ENCODE results near the gene SYT1.
A peak's percentile ranks its signal among the peaks of the same experiment; 100 is the strongest.

Gene SYT1

GRCh38 chr12:79351251-79351650 is 486.7 kb downstream of the SYT1 start:
- no peak for DNase-seq (ENCODE audit: low spot score)

DNA sequence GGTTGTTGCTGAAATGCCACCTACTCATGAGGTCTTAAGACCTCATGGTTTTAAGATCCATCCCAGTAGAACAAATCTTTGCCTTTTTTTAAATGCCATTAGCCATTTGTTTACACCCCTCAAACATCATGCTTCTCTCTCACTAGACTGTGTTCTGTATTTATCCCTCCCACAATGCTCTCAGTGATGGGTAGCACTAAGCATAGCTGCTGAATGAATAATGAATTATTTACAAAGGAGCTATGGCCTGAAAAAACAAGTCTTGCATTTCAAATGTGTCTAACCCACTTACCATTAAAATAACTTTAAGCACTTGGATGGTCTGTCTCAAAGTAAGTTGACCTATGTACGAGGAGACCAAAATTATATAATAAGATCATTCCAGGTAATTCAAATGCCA is 491.6 kb downstream of the SYT1 start:
- no peak for DNase-seq (ENCODE audit: low spot score)

DNA sequence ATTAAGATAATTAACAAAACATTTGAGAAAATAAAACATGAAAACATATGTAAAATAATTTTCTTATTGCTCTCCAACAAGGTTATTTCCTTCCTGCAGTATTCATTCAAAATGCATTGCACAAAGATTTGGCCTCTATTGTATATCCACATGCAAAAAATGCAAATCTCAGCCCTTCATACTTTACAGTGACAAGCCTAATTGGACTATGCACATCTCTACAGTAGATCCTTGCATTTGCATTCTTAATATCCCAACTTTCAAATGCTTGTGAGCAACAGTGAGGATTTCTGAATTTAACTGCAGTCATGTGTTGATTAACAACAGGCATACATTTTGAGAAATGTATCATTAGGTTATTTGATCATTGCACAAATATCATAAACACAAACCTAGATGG is 492.5 kb downstream of the SYT1 start:
- no peak for DNase-seq (ENCODE audit: low spot score)

- DNase-seq (ENCODE audit: low spot score), result no peak
These were observed 494.2 kb downstream of the SYT1 start for GRCh38 chr12:79358716-79359300.

DNA sequence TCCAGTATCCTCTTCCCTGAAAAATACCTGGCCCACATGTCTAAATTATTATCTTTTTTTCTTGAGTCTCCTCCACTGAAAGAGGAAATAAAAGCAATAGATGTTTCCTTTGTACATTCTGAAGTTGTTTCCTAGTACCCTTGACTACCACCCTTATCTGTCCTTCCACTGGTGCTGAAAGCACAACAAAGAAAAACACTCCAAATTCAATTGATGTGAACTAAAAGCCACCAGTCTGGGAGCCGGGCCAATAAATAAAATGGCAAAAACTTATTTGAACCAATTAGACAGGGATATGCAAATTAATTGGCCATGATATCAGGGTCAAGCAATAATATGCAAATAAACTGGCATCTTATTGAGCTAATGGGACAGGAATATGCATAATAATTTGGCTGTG is 495.7 kb downstream of the SYT1 start:
- no peak for DNase-seq (ENCODE audit: low spot score)

GRCh38 chr12:79360936-79361335 is 496.4 kb downstream of the SYT1 start:
- DNase-seq (ENCODE audit: low spot score), result no peak

GRCh38 chr12:79364197-79364596 is 499.6 kb downstream of the SYT1 start:
- peak; percentile 39 for DNase-seq (ENCODE audit: low spot score)

DNA sequence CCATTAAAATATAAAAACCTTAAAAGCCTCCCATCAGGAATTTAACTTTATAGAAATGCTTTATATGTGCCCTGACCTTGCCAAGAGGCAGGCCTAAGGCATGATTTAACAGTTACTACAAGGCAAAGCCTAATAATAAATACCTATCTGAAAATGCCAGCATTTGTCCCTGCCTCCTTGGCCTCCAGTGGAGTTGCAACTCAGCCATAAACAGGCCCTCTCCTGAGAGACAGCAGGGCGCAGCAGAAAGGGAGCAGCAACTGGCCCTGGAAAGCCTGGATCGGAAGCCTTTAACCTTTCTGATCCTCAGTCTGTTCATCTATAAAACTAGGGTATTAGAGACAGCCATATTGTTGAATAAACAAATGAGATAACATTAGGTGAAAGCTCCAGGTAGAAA is 501.8 kb downstream of the SYT1 start:
- no peak for DNase-seq (ENCODE audit: low spot score)

GRCh38 chr12:79367032-79367589 is 502.5 kb downstream of the SYT1 start:
- no peak for DNase-seq (ENCODE audit: low spot score)

GRCh38 chr12:79370021-79370420 is 505.4 kb downstream of the SYT1 start:
- no peak for DNase-seq (ENCODE audit: low spot score)

DNA sequence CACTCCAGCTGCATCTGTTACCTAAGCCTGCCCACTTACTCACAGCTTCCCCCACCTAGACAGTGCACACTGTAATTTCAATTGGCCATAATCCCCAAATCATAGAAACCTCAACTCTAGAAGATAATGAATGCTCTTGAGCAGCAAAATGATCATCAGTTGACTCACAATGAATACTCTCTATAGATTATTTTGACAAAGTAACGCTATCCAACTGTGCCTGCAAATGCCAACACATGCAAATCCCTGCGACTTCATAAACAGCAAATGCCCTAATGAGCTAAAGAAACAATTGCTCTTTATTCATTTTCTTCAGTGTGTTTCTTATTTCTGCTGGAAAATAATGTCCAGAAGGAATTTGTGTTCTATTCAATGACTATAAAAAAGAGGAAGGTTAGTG is 506.7 kb downstream of the SYT1 start:
- DNase-seq (ENCODE audit: low spot score), result no peak

- peak; percentile 52 for DNase-seq (ENCODE audit: low spot score)
These were observed 509.4 kb downstream of the SYT1 start for GRCh38 chr12:79373896-79374499.

DNA sequence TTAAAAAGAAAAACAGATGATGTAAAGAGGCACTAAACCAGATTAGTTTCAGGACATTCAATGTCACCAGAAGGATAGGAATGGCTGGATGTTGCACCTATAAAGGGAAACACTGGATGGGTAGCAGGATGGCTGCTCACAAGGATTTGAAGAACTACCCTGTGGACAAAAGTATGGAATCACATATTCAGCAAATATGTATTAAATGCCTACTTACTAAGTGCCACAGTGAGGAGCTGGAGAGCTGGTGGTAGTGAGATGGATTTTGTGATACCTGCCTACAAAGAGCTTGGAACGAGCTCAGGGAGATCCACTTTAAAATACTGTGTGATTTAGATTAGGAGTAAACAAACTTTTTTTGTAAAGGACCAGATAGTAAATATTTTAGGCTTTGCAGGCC is 510.0 kb downstream of the SYT1 start:
- no peak for DNase-seq (ENCODE audit: low spot score)

- DNase-seq (ENCODE audit: low spot score), result no peak
These were observed 510.5 kb downstream of the SYT1 start for GRCh38 chr12:79375050-79375449.

DNA sequence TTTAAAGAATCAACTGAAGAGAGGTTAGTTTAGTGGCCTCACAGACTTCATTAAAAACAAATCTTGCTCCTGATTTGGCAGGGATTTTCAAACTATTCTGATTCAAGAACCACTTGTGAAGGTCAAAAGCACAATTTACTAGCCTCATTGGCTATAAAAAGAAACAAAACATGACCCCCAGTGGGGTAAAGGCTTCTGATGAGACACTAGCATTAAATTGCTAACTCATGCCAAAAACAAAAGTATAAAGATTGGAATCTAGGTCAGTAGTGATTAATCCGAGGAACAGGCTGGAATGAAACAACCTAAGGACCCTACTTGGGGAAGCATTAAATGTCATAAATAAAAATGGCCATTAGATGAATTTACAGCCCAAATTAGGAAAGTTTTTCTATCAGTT is 513.9 kb downstream of the SYT1 start:
- DNase-seq (ENCODE audit: low spot score), result no peak

DNA sequence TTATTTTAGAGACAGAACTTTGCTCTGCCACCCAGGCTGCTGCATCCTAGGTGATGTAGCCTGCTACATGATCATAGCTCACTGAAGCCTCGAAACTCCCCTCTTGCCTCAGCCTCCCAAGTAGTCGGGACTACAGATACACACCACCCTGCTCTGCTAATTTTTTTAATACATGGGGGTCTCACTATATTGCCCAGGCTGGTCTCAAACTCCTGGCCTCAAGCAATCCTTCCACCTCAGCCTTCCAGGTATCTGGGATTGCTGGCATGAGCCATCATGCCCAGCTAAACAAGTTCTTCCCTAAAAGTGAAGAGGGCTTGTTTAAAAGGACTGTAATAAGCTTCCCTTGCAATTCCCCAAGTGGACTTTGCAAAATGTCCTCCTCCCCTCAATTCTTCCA is 515.8 kb downstream of the SYT1 start:
- no peak for DNase-seq (ENCODE audit: low spot score)

DNA sequence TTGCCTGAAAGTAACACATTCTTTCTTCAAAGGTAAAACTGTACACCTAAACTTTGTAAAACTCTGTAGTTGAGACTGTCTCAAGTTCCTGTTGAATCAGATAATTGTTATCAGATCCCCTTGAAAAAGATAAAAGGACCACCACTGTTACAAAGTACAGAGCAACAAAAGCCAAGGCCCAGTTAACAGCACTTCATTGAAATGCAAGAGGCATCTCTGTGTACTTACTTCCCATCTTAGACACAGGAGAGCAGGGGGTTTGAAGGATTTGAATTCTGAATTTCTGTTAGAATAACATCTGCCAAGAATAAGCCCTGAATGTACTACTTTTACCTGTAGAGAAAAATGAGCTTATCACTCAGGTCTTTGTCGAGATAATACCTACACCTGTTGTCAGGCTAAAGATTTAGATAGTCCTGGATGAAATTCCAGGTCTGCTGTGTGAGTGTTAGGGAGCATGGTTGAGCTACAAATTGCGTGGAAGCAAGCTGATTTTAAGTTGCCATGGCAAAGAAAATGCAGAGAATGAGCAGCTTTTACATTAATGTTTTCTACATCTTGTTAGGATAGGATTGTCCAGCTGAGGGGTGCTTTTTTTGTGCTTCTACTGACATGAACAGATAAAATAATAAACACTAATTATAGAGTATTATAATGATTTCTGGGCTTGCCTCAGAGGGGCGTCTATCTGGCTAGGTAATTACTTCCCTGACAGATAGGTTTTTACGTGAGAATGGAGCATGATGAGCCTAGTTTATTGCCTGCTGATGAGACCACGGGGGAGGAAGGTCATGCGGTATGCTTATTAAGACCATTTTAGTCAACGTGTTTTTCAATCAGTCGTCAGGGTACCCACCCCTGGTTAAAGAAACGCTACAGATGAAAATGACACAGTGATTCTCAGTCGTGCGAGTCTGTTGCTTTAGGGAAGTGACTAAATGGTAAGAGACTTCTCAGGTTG is 517.0 kb downstream of the SYT1 start:
- no peak for DNase-seq (ENCODE audit: low spot score)

DNA sequence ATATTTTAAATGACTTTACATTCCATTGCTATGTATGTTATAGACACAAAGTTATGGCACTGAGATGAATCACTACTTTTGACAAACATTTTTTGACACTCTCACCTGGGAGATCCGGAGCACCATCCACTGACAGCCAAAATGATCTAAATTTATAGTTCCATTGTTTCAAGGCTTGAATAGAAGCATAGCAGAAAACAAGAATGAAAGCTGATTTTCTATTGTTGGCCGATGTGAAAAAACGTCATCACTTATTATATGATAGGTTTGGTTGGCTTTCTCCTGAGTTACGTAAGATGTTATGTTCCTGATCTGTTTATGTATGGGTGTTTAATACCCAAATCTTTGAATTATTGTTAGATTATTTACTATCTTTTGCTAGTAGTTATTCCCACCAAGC is 520.0 kb downstream of the SYT1 start:
- DNase-seq (ENCODE audit: low spot score), result no peak

- no peak for DNase-seq (ENCODE audit: low spot score)
These were observed 523.4 kb downstream of the SYT1 start for GRCh38 chr12:79388011-79388410.

- DNase-seq (ENCODE audit: low spot score), result no peak
These were observed 529.3 kb downstream of the SYT1 start for GRCh38 chr12:79393842-79394241.

- DNase-seq (ENCODE audit: low spot score), result no peak
These were observed 533.0 kb downstream of the SYT1 start for GRCh38 chr12:79397609-79398008.

GRCh38 chr12:79400481-79400880 is 535.9 kb downstream of the SYT1 start:
- DNase-seq (ENCODE audit: low spot score), result no peak

DNA sequence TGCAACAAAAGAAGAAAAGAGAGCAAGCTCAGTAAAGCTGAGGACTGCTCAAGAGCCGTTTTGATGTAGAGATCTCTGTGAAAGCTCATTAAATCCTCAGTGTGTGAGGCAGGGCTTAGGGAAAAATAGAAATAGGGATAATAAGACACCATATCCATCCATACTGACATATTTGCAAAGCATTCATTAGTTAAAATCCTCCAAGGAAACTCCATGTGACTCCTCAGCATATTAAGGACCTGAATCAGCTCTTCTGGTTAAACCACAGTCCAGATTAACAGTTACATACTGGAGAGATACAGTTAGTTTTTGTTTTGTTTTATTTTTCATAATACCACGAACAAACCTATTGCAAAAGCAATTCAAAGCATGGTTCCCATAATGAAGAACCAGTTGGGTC is 538.0 kb downstream of the SYT1 start:
- no peak for DNase-seq (ENCODE audit: low spot score)
